RWPE2 (cell line): ENCODE results near the gene SOX6.
A peak's percentile ranks its signal among the peaks of the same experiment; 100 is the strongest.

Experiments
- ATAC-seq: fragments of 200-7000 bp; cut with Tn5 transposase; 3 replicates; pipeline ENCODE4 v1.9.1; 2021; ENCODE audit warnings: low read depth
- DNase-seq: peaks from one replicate; pipeline ENCODE4 v3.0.0-alpha.2; 2020; ENCODE audit warnings: low spot score
- H3K27ac ChIP-seq: fragments of 450-650 bp; 2 replicates; pipeline ENCODE4 v1.5.1; 2017; ENCODE audit warnings: mild to moderate bottlenecking; ENCODE audit not compliant: poor library complexity, severe bottlenecking
- H3K27me3 ChIP-seq: fragments of 250-450 bp; sonication (Bioruptor Pico); 2 replicates; pipeline ENCODE4 v1.5.1; 2021; ENCODE audit warnings: mild to moderate bottlenecking, moderate library complexity; ENCODE audit not compliant: insufficient read depth, poor library complexity, severe bottlenecking
- H3K36me3 ChIP-seq: fragments of 250-450 bp; sonication (Bioruptor Pico); 2 replicates; pipeline ENCODE4 v1.5.1; 2020; ENCODE audit warnings: low read depth, mild to moderate bottlenecking, moderate library complexity
- H3K4me1 ChIP-seq: fragments of 250-450 bp; sonication (Bioruptor Pico); 2 replicates; pipeline ENCODE4 v1.5.1; 2021; ENCODE audit warnings: mild to moderate bottlenecking, moderate library complexity; ENCODE audit not compliant: insufficient read depth, poor library complexity, severe bottlenecking
- H3K4me3 ChIP-seq: fragments of 250-450 bp; sonication (Bioruptor Pico); 2 replicates; pipeline ENCODE4 v1.5.1; 2021; ENCODE audit warnings: mild to moderate bottlenecking, moderate library complexity; ENCODE audit not compliant: severe bottlenecking
- H3K9me3 ChIP-seq: fragments of 250-450 bp; sonication (Bioruptor Pico); 2 replicates; pipeline ENCODE4 v1.5.1; 2021; ENCODE audit warnings: mild to moderate bottlenecking, moderate library complexity; ENCODE audit not compliant: severe bottlenecking
- CTCF ChIP-seq: fragments of 450-650 bp; IDR thresholded peaks from one replicate; pipeline ENCODE4 v1.5.1; 2017; ENCODE audit warnings: mild to moderate bottlenecking, moderate library complexity; ENCODE audit not compliant: poor library complexity, severe bottlenecking

SOX6 gene

DNA sequence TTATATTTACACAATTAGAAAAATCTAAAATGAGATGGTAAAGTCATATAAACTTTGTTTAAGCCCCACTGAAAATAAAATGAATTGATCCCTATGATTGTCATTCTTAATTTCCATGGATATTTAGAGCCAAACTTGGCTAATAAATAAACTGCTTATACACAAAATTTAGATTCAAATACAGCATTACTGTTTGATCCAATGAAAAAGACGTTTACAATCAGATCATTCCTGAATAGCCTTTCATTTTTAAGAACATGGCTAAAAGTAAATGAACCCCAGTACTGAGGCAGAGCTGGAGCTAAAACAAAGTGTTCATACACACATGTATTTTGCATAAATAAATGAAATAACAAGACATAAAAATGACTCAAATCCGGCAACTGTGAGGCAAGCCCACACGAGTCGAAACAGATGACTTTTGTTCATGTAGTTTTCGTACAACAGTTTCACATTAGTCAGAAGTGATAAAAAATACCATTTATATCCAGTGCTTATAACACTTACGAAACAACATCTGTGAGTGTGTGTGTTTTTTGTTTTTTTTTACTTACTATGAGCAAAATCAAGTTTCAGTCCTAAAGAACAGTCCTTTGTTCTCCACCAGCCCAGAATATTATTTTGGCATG lies 386.5 kb downstream of the SOX6 start:
- Histone ChIP-seq H3K4me3 (no peak overlapping the region), H3K36me3 (no peaks in the 10 kb centered on the region), H3K27me3 (no peaks in the 10 kb centered on the region), H3K4me1 (peaks cover 44% of the 10 kb centered on the region), H3K9me3 (no peaks in the 10 kb centered on the region), H3K27ac (peak overlapping the region; percentile 90)
- TF ChIP-seq CTCF: no peak
- DNase-seq (no peak), ATAC-seq (peak; percentile 75)

DNA sequence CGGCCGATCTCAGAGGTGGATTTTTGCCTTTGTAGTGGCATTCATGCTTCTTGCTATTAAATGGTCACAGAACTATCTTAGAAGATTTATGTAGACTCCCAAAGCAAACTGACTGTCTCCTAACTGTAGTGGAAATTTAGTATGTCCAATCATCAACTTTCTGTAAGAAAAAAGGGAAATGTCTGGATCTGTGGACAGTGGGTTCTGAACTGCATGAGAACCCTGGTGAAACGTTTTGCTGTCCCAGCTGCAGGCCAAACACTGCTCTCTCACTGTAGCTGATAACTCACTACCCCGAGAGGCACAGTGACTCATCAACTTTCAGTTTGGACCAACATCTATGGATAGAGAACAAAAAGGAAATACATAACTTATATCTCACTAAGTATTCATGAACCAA lies 387.1 kb downstream of the SOX6 start:
- H3K4me1 ChIP-seq: peaks cover 44% of the 10 kb centered on the region
- ATAC-seq (peak; percentile 89), DNase-seq (no peak)
- H3K4me3 ChIP-seq: no peak overlapping the region
- no peaks in the 10 kb centered on the region for H3K36me3 ChIP-seq
- no peaks in the 10 kb centered on the region for H3K27me3 ChIP-seq
- peak overlapping the region; percentile 90 for H3K27ac ChIP-seq
- no peaks in the 10 kb centered on the region for H3K9me3 ChIP-seq
- TF ChIP-seq CTCF: no peak

DNA sequence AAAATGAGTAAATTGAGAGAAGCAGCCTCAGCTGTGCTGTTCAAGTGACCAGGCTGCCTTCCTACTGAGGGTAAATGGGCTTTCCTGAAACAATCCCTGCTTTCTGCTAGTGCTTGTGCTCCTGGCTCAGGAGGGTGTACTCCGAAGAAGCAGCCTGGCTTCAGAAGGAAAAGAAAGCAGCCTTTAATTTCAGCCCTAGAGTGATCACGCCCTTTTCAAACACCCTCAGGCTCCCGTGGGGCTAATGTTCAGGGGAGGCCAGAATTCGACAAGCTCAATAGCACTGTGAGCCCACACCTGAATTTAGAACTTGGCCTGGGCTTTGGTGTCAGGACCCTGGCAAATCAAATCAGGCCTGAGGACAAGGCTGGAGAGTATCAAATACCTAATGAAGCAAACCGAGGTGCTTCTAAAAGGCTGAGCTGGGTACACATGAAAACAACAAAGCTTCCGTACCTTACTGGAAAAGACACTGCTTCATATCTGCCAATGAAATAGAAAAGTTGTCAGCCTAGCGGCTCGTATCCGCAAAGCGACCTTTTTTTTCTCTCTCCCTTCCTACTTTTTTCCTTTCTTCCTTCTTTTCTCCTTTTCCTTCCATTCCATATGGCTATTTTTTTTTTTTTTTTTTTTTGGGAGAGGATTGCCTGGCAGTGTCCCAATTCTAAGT lies 387.8 kb downstream of the SOX6 start:
- no peak for ATAC-seq
- H3K9me3 ChIP-seq: no peaks in the 10 kb centered on the region
- H3K4me1 ChIP-seq: peaks cover 44% of the 10 kb centered on the region
- no peak for DNase-seq
- no peak for TF ChIP-seq CTCF
- H3K27ac ChIP-seq: peak overlapping the region; percentile 90
- H3K36me3 ChIP-seq: no peaks in the 10 kb centered on the region
- H3K4me3 ChIP-seq: no peak overlapping the region
- no peaks in the 10 kb centered on the region for H3K27me3 ChIP-seq

- Histone ChIP-seq H3K4me1 (peaks cover 44% of the 10 kb centered on the region), H3K36me3 (no peaks in the 10 kb centered on the region), H3K27ac (peak overlapping the region; percentile 90), H3K9me3 (no peaks in the 10 kb centered on the region), H3K27me3 (no peaks in the 10 kb centered on the region), H3K4me3 (no peak overlapping the region)
- DNase-seq (no peak), ATAC-seq (no peak)
- no peak for TF ChIP-seq CTCF
Observed at GRCh38 chr11:15967966-15968365, 388.4 kb downstream of the SOX6 start.

DNA sequence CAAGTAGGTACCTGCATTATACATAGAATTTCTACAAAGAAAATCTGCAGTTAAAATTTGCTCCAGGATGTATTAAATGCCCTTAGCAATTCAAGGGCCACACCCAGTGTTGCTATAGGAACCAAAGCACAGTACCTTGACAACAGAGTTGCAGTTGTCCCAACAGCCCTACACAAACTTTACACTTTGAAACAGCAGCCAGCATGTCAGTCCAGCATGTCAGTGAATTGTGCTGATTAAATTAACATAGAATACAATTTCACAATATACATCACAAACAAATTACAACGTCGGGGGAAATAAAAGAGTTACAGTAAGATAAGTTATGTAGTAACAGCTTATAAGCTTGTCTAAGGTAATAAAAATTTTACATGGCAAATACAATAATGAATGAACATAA lies 389.2 kb downstream of the SOX6 start:
- TF ChIP-seq CTCF: no peak
- DNase-seq (no peak), ATAC-seq (no peak)
- H3K36me3 ChIP-seq: no peaks in the 10 kb centered on the region
- H3K4me3 ChIP-seq: no peak overlapping the region
- peak overlapping the region; percentile 90 for H3K27ac ChIP-seq
- peaks cover 44% of the 10 kb centered on the region for H3K4me1 ChIP-seq
- H3K9me3 ChIP-seq: no peaks in the 10 kb centered on the region
- no peaks in the 10 kb centered on the region for H3K27me3 ChIP-seq
